ENCODE measurements around the gene C17orf58.

C17orf58 gene

GRCh38 chr17:67959510-67959909 is 36.8 kb downstream of the C17orf58 start:
- ChIA-PET CTCF (interaction anchor here (0.9 to 3.0 kb wide), 5 partner anchors 12 to 33 kb away, joined by 3 to 13 read pairs (median 4); no protein-coding TSS in a partner anchor), POLR2A (no interaction called here)
- Histone ChIP-seq H3K27me3 (replicated peaks in 2 of 5; ENCODE audit: control insufficient read depth in 4 of 5, insufficient read depth in 5 of 5, low read length in 4 of 5) (no peaks in the 10 kb centered on the region), H3K4me3 (ENCODE audit: control insufficient read depth in 1 of 7, extremely low read depth in 1 of 7, insufficient read depth in 4 of 7, low read depth in 2 of 7, low read length in 6 of 7) (no peak overlapping the region), H3K4me1 (ENCODE audit: control extremely low read depth in 1 of 4, control insufficient read depth in 4 of 4, insufficient read depth in 4 of 4, low read length in 3 of 4) (peaks cover 0 to 3% (median 0%) of the 10 kb centered on the region in 4 experiments), H3K27ac (ENCODE audit: insufficient read depth in 1 of 2, low read depth in 1 of 2, low read length in 2 of 2, poor library complexity in 1 of 2, severe bottlenecking in 2 of 2) (no peak overlapping the region), H3K36me3 (ENCODE audit: control insufficient read depth in 4 of 4, insufficient read depth in 4 of 4, low read length in 3 of 4) (peaks cover 14 to 47% (median 21%) of the 10 kb centered on the region in 4 experiments), H3K9me3 (ENCODE audit: control extremely low read depth in 1 of 5, control insufficient read depth in 4 of 5, insufficient read depth in 2 of 5, low read depth in 1 of 5, low read length in 4 of 5) (no peaks in the 10 kb centered on the region)
- WGBS (ENCODE audit: insufficient coverage), result no CpG with 5 or more reads among the region's 3 CpGs
- DNase-seq, result no peak

GRCh38 chr17:67950945-67951344 is 45.3 kb downstream of the C17orf58 start:
- H3K36me3 ChIP-seq (ENCODE audit: control insufficient read depth in 4 of 4, insufficient read depth in 4 of 4, low read length in 3 of 4), result peaks cover 20 to 81% (median 46%) of the 10 kb centered on the region in 4 experiments
- CTCF ChIA-PET, result no interaction called here

GRCh38 chr17:67947325-67947813 is 48.9 kb downstream of the C17orf58 start:
- Histone ChIP-seq H3K4me3 (ENCODE audit: control insufficient read depth in 1 of 7, extremely low read depth in 1 of 7, insufficient read depth in 4 of 7, low read depth in 2 of 7, low read length in 6 of 7) (no peak overlapping the region), H3K4me1 (ENCODE audit: control extremely low read depth in 1 of 4, control insufficient read depth in 4 of 4, insufficient read depth in 4 of 4, low read length in 3 of 4) (no peaks in the 10 kb centered on the region), H3K27me3 (replicated peaks in 2 of 5; ENCODE audit: control insufficient read depth in 4 of 5, insufficient read depth in 5 of 5, low read length in 4 of 5) (no peaks in the 10 kb centered on the region), H3K9me3 (ENCODE audit: control extremely low read depth in 1 of 5, control insufficient read depth in 4 of 5, insufficient read depth in 2 of 5, low read depth in 1 of 5, low read length in 4 of 5) (no peaks in the 10 kb centered on the region), H3K27ac (ENCODE audit: insufficient read depth in 1 of 2, low read depth in 1 of 2, low read length in 2 of 2, poor library complexity in 1 of 2, severe bottlenecking in 2 of 2) (no peak overlapping the region), H3K36me3 (ENCODE audit: control insufficient read depth in 4 of 4, insufficient read depth in 4 of 4, low read length in 3 of 4) (peaks cover 26 to 94% (median 66%) of the 10 kb centered on the region in 4 experiments)
- 100% methylated on average over 1 of the region's 5 CpGs for WGBS (ENCODE audit: insufficient coverage)
- CTCF ChIA-PET, result interaction anchor here (2.2 to 2.5 kb wide), 2 partner anchors 11 to 16 kb away, joined by 6 to 13 read pairs; no protein-coding TSS in a partner anchor
- DNase-seq, result no peak
- POLR2A ChIA-PET, result no interaction called here

More at GRCh38 chr17:67950945-67951344, 45.3 kb downstream of the C17orf58 start:
- POLR2A ChIA-PET, result no interaction called here
- no peaks in the 10 kb centered on the region for H3K4me1 ChIP-seq (ENCODE audit: control extremely low read depth in 1 of 4, control insufficient read depth in 4 of 4, insufficient read depth in 4 of 4, low read length in 3 of 4)
- no peaks in the 10 kb centered on the region for H3K27me3 ChIP-seq (replicated peaks in 2 of 5; ENCODE audit: control insufficient read depth in 4 of 5, insufficient read depth in 5 of 5, low read length in 4 of 5)
- WGBS (ENCODE audit: insufficient coverage), result no CpG with 5 or more reads among the region's 2 CpGs
- no peak for DNase-seq
- no peak overlapping the region for H3K27ac ChIP-seq (ENCODE audit: insufficient read depth in 1 of 2, low read depth in 1 of 2, low read length in 2 of 2, poor library complexity in 1 of 2, severe bottlenecking in 2 of 2)
- H3K9me3 ChIP-seq (ENCODE audit: control extremely low read depth in 1 of 5, control insufficient read depth in 4 of 5, insufficient read depth in 2 of 5, low read depth in 1 of 5, low read length in 4 of 5), result no peaks in the 10 kb centered on the region
- no peak overlapping the region for H3K4me3 ChIP-seq (ENCODE audit: control insufficient read depth in 1 of 7, extremely low read depth in 1 of 7, insufficient read depth in 4 of 7, low read depth in 2 of 7, low read length in 6 of 7)

- H3K27me3 ChIP-seq (replicated peaks in 2 of 5; ENCODE audit: control insufficient read depth in 4 of 5, insufficient read depth in 5 of 5, low read length in 4 of 5), result no peaks in the 10 kb centered on the region
- H3K4me3 ChIP-seq (ENCODE audit: control insufficient read depth in 1 of 7, extremely low read depth in 1 of 7, insufficient read depth in 4 of 7, low read depth in 2 of 7, low read length in 6 of 7), result no peak overlapping the region
- H3K36me3 ChIP-seq (ENCODE audit: control insufficient read depth in 4 of 4, insufficient read depth in 4 of 4, low read length in 3 of 4), result peaks cover 24 to 95% (median 70%) of the 10 kb centered on the region in 4 experiments
- ChIA-PET POLR2A (no interaction called here), CTCF (interaction anchor here (2.2 to 2.5 kb wide), 2 partner anchors 12 to 17 kb away, joined by 6 to 13 read pairs; no protein-coding TSS in a partner anchor)
- no peak for DNase-seq
- H3K27ac ChIP-seq (ENCODE audit: insufficient read depth in 1 of 2, low read depth in 1 of 2, low read length in 2 of 2, poor library complexity in 1 of 2, severe bottlenecking in 2 of 2), result no peak overlapping the region
- no peaks in the 10 kb centered on the region for H3K4me1 ChIP-seq (ENCODE audit: control extremely low read depth in 1 of 4, control insufficient read depth in 4 of 4, insufficient read depth in 4 of 4, low read length in 3 of 4)
- H3K9me3 ChIP-seq (ENCODE audit: control extremely low read depth in 1 of 5, control insufficient read depth in 4 of 5, insufficient read depth in 2 of 5, low read depth in 1 of 5, low read length in 4 of 5), result no peaks in the 10 kb centered on the region
Observed at GRCh38 chr17:67946513-67946912, 49.8 kb downstream of the C17orf58 start.

- H3K36me3 ChIP-seq (ENCODE audit: control insufficient read depth in 4 of 4, insufficient read depth in 4 of 4, low read length in 3 of 4), result peaks cover 26 to 93% (median 69%) of the 10 kb centered on the region in 4 experiments
- no peak overlapping the region for H3K27ac ChIP-seq (ENCODE audit: insufficient read depth in 1 of 2, low read depth in 1 of 2, low read length in 2 of 2, poor library complexity in 1 of 2, severe bottlenecking in 2 of 2)
- ChIA-PET CTCF (interaction anchor here (1.0 to 5.1 kb wide), 5 partner anchors 13 to 520 kb away, joined by 3 to 25 read pairs (median 4); no protein-coding TSS in a partner anchor), POLR2A (no interaction called here)
- no peaks in the 10 kb centered on the region for H3K27me3 ChIP-seq (replicated peaks in 2 of 5; ENCODE audit: control insufficient read depth in 4 of 5, insufficient read depth in 5 of 5, low read length in 4 of 5)
- 96% methylated on average over 5 of the region's 5 CpGs for WGBS (ENCODE audit: insufficient coverage)
- H3K4me1 ChIP-seq (ENCODE audit: control extremely low read depth in 1 of 4, control insufficient read depth in 4 of 4, insufficient read depth in 4 of 4, low read length in 3 of 4), result no peaks in the 10 kb centered on the region
- no peak for DNase-seq
- no peaks in the 10 kb centered on the region for H3K9me3 ChIP-seq (ENCODE audit: control extremely low read depth in 1 of 5, control insufficient read depth in 4 of 5, insufficient read depth in 2 of 5, low read depth in 1 of 5, low read length in 4 of 5)
- no peak overlapping the region for H3K4me3 ChIP-seq (ENCODE audit: control insufficient read depth in 1 of 7, extremely low read depth in 1 of 7, insufficient read depth in 4 of 7, low read depth in 2 of 7, low read length in 6 of 7)
Observed at GRCh38 chr17:67944035-67944434, 52.2 kb downstream of the C17orf58 start.

- Histone ChIP-seq H3K27ac (ENCODE audit: insufficient read depth in 1 of 2, low read depth in 1 of 2, low read length in 2 of 2, poor library complexity in 1 of 2, severe bottlenecking in 2 of 2) (no peak overlapping the region), H3K9me3 (ENCODE audit: control extremely low read depth in 1 of 5, control insufficient read depth in 4 of 5, insufficient read depth in 2 of 5, low read depth in 1 of 5, low read length in 4 of 5) (no peaks in the 10 kb centered on the region), H3K4me1 (ENCODE audit: control extremely low read depth in 1 of 4, control insufficient read depth in 4 of 4, insufficient read depth in 4 of 4, low read length in 3 of 4) (no peaks in the 10 kb centered on the region), H3K36me3 (ENCODE audit: control insufficient read depth in 4 of 4, insufficient read depth in 4 of 4, low read length in 3 of 4) (peaks cover 28 to 88% (median 66%) of the 10 kb centered on the region in 4 experiments), H3K4me3 (ENCODE audit: control insufficient read depth in 1 of 7, extremely low read depth in 1 of 7, insufficient read depth in 4 of 7, low read depth in 2 of 7, low read length in 6 of 7) (no peak overlapping the region), H3K27me3 (replicated peaks in 2 of 5; ENCODE audit: control insufficient read depth in 4 of 5, insufficient read depth in 5 of 5, low read length in 4 of 5) (no peaks in the 10 kb centered on the region)
- CTCF ChIA-PET, result interaction anchor here (0.7 to 5.1 kb wide), 10 partner anchors 11 to 521 kb away, joined by 3 to 25 read pairs (median 4); no protein-coding TSS in a partner anchor
- peak; percentile 8 to 42 (median 26) for DNase-seq
- 100% methylated on average over 1 of the region's 3 CpGs for WGBS (ENCODE audit: insufficient coverage)
- POLR2A ChIA-PET, result no interaction called here
Observed at GRCh38 chr17:67942810-67943209, 53.5 kb downstream of the C17orf58 start.

Data from common myeloid progenitor, CD34-positive (primary cell).